Thymus (tissue), 11 donors: Measurements from ENCODE around the gene KDSR. TPM values are rescaled to one million over a fixed set of nuclear protein-coding genes. Genes with fewer than 3 reads are reported as not detected.

ENCODE experiments used
- DNase-seq, 9 donors: peaks; one replicate each; pipeline ENCODE4 v3.0.0-alpha.2; 2013; ENCODE audit warnings: low spot score in 9 of 9, low read depth in 6 of 9, missing footprints in 1 of 9
- H3K27ac ChIP-seq, 2 donors: one replicate each; pipeline ENCODE4 v1.5.1; 2013; ENCODE audit warnings: control low read depth in 1 of 2, low read depth in 1 of 2, low read length in 1 of 2, mild to moderate bottlenecking in 1 of 2, moderate library complexity in 1 of 2
- H3K27me3 ChIP-seq, 2 donors: one replicate each; pipeline ENCODE4 v1.5.1; 2013; ENCODE audit warnings: low read length in 1 of 2; ENCODE audit not compliant: control insufficient read depth in 2 of 2, insufficient read depth in 1 of 2
- H3K36me3 ChIP-seq, 2 donors: one replicate each; pipeline ENCODE4 v1.5.1; 2013; ENCODE audit warnings: low read length in 1 of 2, mild to moderate bottlenecking in 1 of 2, moderate library complexity in 1 of 2; ENCODE audit not compliant: control insufficient read depth in 2 of 2, insufficient read depth in 2 of 2
- H3K4me1 ChIP-seq, 2 donors: one replicate each; pipeline ENCODE4 v1.5.1; 2013; ENCODE audit warnings: low read length in 2 of 2; ENCODE audit not compliant: control insufficient read depth in 2 of 2, insufficient read depth in 2 of 2
- H3K4me3 ChIP-seq, 2 donors: one replicate each; pipeline ENCODE4 v1.5.1; 2013; ENCODE audit warnings: low read length in 2 of 2, control low read depth in 1 of 2, mild to moderate bottlenecking in 1 of 2
- H3K9me3 ChIP-seq, 2 donors: one replicate each; pipeline ENCODE4 v1.5.1; 2013; ENCODE audit warnings: low read length in 1 of 2, mild to moderate bottlenecking in 1 of 2; ENCODE audit not compliant: control insufficient read depth in 2 of 2, insufficient read depth in 1 of 2
- WGBS: extraction: QIAGEN DNeasy Blood & Tissue Kit; methylation state at CpG from one replicate; pipeline ENCODE4 v1.1.7; 2013; 5-methylcytosine and 5-hydroxymethylcytosine counted together
- polyA plus RNA-seq: library from polyadenylated mRNA; stranded (reverse); fragments of 200-250 nt; gene quantifications from one replicate; pipeline ENCODE4 v1.2.3, GENCODE V29; 2013
- total RNA-seq: library from RNA; stranded (reverse); fragments of 120-200 nt; gene quantifications from one replicate; pipeline ENCODE4 v1.2.4, GENCODE V29; 2013
- donor health status: healthy.

Gene KDSR
- total and polyA plus RNA-seq, 2 donors, result 12.2 to 28.0 TPM

DNA sequence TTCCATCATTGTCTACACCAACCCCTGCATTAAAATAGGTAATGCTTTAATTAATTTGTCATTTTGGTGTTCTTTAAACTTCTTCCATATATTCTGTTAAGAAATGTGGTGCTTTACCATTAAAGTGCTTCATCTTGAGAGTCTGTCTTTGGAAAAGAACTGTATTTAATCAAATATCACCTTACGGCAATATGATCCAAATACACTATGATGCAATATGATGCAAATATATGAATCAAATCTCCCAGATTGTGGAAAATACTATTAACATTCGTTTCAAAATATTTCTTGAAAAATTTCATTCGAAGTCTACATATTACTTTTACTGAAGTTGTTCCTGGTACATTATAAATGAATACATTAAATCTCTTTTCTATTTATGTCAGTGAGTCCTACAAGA lies 32.3 kb upstream of the KDSR start:
- H3K9me3 ChIP-seq, result no peaks in the 10 kb centered on the region
- H3K4me1 ChIP-seq, result no peaks in the 10 kb centered on the region
- 98% methylated on average over 3 of the region's 3 CpGs for WGBS
- H3K4me3 ChIP-seq, result no peak overlapping the region
- peaks cover 20 to 78% of the 10 kb centered on the region in 2 donors for H3K36me3 ChIP-seq
- no peak overlapping the region for H3K27ac ChIP-seq
- H3K27me3 ChIP-seq, result no peaks in the 10 kb centered on the region
- DNase-seq, result no peak

DNA sequence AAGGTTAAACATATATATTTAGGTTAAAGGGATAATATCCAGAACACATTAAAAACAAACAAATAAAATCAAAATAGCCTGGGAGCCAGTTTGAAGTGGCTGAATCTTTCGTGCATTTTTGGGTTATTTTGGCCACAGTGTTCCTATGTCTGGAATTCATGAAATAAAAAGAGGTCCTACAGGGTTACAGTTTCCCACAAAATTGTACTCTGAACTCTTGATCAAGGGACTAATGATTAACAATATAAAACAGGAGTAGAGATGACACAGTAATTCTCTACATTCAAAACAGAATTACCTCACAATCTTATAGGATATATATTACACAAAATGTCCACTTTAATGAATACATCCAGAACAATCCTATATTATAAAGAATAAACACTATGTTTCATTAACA lies 30.3 kb upstream of the KDSR start:
- peaks cover 18 to 68% of the 10 kb centered on the region in 2 donors for H3K36me3 ChIP-seq
- no peak overlapping the region for H3K27ac ChIP-seq
- no peaks in the 10 kb centered on the region for H3K9me3 ChIP-seq
- H3K4me3 ChIP-seq, result no peak overlapping the region
- 96% methylated on average over 1 of the region's 1 CpG for WGBS
- DNase-seq, result no peak
- no peaks in the 10 kb centered on the region for H3K4me1 ChIP-seq
- no peaks in the 10 kb centered on the region for H3K27me3 ChIP-seq

DNA sequence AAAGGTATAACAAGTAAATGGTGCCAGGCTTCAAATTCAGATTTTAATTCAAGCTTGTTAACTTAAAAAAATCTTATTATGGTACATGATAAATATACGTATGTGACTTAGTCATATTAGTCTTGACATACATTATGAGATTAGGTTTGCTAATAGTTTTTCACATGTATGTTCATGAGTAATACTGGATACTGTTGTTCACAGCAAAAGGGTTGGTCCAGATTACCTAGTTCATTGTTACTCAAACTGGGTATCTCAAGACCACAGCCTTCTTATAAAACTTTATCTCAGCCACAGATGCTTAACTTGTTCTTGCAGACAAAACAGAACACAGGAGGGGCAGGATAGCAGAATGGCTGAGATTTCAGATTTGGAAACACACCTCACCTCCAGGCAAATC lies 28.5 kb upstream of the KDSR start:
- H3K4me3 ChIP-seq, result no peak overlapping the region
- DNase-seq, result no peak
- peaks cover 18 to 64% of the 10 kb centered on the region in 2 donors for H3K36me3 ChIP-seq
- no peaks in the 10 kb centered on the region for H3K9me3 ChIP-seq
- H3K27me3 ChIP-seq, result no peaks in the 10 kb centered on the region
- WGBS, result 100% methylated on average over 1 of the region's 1 CpG
- H3K27ac ChIP-seq, result no peak overlapping the region
- H3K4me1 ChIP-seq, result no peaks in the 10 kb centered on the region

DNA sequence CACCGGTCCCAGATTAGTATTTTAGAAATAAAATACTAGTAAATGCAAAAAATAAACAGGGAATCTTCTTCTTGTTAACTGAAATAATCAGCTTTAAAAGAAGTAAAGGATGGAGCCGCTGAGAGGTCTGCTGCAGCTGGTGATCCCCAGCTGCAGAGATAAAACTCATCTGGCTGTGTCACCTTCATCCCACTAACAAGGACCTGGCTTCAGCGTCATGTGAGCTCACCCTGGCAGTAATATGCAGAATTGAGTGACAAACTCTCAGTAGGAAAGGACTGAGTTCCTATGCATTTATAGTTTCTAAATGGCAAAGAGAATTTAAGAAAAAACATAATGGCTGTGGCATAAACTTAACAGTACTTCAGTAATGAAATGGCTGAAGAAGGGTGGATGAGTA lies 27.9 kb upstream of the KDSR start:
- WGBS, result 97% methylated on average over 3 of the region's 3 CpGs
- Histone ChIP-seq H3K4me1 (no peaks in the 10 kb centered on the region), H3K36me3 (peaks cover 21 to 64% of the 10 kb centered on the region in 2 donors), H3K27ac (no peak overlapping the region), H3K27me3 (no peaks in the 10 kb centered on the region), H3K9me3 (no peaks in the 10 kb centered on the region), H3K4me3 (no peak overlapping the region)
- no peak for DNase-seq

DNA sequence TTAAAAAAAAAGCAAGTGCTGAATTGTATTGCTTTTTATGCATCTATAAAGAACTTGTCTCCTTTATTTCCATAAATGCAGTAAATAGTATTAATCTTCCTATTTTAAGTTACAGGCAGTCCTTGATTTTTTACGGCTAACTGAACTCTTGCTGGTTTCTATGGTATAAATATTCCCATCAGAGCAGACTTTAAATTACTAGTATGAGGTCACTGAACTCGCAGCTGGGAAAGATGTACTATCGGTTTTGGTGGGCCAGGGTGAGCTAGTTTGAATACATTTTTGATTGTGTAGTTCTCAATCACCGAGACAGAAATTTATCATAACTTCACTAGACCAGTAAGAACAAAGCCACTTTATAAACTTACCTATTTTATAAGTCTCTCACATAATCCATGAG lies 20.9 kb upstream of the KDSR start:
- no peaks in the 10 kb centered on the region for H3K27me3 ChIP-seq
- no peaks in the 10 kb centered on the region for H3K4me1 ChIP-seq
- H3K36me3 ChIP-seq, result peaks cover 14 to 38% of the 10 kb centered on the region in 2 donors
- no peaks in the 10 kb centered on the region for H3K9me3 ChIP-seq
- no peak for DNase-seq
- H3K4me3 ChIP-seq, result no peak overlapping the region
- H3K27ac ChIP-seq, result no peak overlapping the region
- WGBS, result 98% methylated on average over 4 of the region's 4 CpGs

DNA sequence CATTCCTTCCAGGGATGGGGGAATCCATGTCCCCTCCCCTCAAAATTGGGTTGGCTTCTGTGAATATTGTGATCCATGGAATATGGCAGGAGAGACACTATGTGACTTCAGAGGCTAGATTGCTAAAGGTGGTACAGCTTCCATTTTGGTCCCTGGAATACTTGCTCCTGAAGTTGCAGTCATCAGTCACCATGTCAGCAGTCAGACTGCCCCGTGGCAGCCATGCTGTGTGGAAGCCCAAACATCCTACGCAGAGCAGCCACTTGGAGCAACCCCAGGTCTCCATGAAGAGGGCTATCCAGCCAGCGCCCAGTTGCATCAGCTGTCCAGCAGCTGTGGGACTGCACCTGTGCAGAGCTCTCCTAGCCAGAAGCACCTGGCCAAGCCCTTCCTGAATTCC lies 15.8 kb upstream of the KDSR start:
- no peak overlapping the region for H3K27ac ChIP-seq
- H3K4me3 ChIP-seq, result no peak overlapping the region
- H3K27me3 ChIP-seq, result no peaks in the 10 kb centered on the region
- H3K9me3 ChIP-seq, result no peaks in the 10 kb centered on the region
- peaks cover 8 to 17% of the 10 kb centered on the region in 2 donors for H3K36me3 ChIP-seq
- DNase-seq, result no peak
- no peaks in the 10 kb centered on the region for H3K4me1 ChIP-seq
- WGBS, result 66% methylated on average over 3 of the region's 3 CpGs

DNA sequence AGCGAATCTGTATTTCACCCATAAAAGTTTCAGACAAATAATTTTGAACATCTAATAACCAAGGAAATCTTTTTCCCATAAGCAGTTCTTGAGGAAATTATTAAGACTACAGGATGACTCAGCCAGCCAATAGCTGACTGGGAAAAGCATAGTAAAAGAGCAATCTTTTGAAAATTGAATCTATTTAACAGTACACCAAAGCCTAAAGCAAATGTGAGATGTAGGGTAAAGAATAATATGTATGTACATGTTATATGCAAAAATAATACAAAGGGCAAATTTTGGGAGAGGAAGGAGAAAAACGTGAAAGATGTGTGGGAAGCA lies 12.6 kb upstream of the KDSR start:
- H3K36me3 ChIP-seq, result peaks cover 8 to 11% of the 10 kb centered on the region in 2 donors
- WGBS, result 92% methylated on average over 2 of the region's 2 CpGs
- no peaks in the 10 kb centered on the region for H3K4me1 ChIP-seq
- no peaks in the 10 kb centered on the region for H3K9me3 ChIP-seq
- H3K27ac ChIP-seq, result no peak overlapping the region
- H3K4me3 ChIP-seq, result no peak overlapping the region
- no peaks in the 10 kb centered on the region for H3K27me3 ChIP-seq
- DNase-seq, result no peak

DNA sequence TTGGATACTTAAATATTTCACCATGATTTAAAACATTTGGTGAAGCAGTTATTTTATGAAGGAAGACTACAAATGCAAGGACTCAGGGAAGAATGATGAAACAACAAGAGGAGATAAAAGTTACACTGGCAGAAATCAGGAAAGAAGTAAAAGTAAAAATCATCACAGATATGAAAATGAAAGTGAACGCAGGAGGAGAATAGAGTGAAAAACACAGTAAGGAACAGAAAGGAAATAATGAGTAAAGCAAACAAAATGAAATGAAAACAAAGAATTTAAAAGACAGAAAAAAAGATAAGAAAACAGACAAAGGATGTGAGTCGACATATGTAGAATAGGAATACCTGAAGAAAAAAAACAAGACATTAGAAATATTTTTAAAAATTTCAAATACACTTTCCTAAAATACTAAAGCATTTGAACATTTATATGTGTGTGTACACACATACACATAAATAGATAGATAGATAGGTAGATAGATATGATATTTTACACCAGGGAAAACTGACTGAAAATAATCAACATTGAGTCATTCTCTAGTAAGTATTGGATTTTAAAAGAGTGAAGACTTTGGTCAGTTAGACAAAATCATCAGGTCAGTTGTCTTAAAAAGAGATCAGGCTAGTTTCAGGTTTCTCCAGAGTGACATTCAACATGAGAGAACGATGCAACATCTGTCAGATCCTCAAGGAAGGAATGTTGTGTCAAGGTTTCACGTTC lies 12.1 kb upstream of the KDSR start:
- WGBS, result 85% methylated on average over 4 of the region's 4 CpGs
- DNase-seq, result no peak
- Histone ChIP-seq H3K4me1 (no peaks in the 10 kb centered on the region), H3K36me3 (peaks cover 8% of the 10 kb centered on the region in 2 donors), H3K4me3 (no peak overlapping the region), H3K9me3 (no peaks in the 10 kb centered on the region), H3K27ac (no peak overlapping the region), H3K27me3 (no peaks in the 10 kb centered on the region)

DNA sequence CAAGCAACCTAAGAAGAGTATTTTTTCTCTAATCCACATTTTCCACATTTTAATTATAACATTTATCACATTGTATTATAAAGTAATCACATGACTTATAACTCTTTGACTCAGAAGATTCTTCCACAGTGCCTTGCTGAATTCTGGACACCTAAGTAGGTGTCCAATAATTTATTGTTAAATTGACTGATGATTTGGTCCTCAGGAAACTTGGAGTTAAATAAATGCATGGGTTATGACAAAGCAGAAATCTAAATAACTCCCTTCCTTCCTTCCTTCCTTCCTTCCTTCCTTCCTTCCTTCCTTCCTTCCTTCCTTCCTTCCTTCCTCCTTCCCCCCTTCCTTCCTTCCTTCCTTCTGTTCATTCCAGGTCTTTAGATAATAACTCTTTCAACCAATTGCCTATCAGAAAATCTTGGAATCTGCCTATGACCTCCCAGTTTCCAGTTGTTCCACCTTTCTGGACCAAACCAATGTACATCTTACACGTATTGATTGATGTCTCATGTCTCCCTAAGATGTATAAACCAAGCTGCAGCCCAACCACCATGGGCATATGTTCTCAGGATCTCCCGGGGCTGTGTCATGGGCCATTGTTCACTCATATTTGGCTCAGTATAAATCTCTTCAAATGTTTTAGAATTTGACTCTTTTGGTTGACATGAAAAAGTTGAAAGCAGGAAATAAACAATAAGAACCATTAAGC lies 10.4 kb upstream of the KDSR start:
- Histone ChIP-seq H3K27me3 (no peaks in the 10 kb centered on the region), H3K36me3 (no peaks in the 10 kb centered on the region), H3K9me3 (no peaks in the 10 kb centered on the region), H3K4me3 (no peak overlapping the region), H3K27ac (no peak overlapping the region), H3K4me1 (no peaks in the 10 kb centered on the region)
- no peak for DNase-seq
- 92% methylated on average over 2 of the region's 2 CpGs for WGBS
